ENCODE results near the gene ENOX1.

The ENOX1 gene

DNA sequence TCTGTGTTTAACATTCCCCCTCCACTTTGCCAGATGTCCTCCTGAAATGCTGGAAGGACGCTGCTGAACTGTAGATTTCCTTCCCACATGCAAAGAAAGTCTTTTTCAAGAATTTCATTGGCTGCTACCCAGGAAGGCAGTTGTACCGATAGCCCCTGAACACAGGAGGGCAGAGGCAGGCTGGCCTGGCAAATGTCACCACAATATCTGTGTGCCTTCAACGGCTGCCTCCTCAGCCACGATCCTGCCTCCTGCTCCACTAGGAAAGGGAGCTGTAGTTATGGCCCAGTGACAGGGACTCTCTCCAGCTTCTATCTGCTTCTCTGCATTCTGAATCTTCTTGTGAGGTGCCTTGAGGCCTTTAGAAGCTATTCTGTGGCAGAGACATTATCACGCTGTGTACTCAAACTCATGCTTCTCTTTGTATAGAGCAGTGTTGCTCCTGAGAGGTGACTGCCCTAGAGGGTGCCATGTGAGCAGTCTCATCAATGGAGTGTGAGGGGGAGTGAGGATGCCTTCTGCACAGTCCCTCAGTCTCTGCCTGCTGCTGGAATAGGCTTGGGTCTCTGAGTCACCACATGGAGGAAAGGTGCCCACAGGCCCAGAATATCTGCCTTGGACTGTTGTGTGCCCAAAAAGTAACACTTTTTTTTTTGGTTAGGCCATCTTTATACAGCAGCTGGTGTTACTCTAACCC lies 483.6 kb downstream of the ENOX1 start:
- no peak overlapping the region for H3K4me3 ChIP-seq (ENCODE audit: low read length)
- TF ChIP-seq, protein P1, sequence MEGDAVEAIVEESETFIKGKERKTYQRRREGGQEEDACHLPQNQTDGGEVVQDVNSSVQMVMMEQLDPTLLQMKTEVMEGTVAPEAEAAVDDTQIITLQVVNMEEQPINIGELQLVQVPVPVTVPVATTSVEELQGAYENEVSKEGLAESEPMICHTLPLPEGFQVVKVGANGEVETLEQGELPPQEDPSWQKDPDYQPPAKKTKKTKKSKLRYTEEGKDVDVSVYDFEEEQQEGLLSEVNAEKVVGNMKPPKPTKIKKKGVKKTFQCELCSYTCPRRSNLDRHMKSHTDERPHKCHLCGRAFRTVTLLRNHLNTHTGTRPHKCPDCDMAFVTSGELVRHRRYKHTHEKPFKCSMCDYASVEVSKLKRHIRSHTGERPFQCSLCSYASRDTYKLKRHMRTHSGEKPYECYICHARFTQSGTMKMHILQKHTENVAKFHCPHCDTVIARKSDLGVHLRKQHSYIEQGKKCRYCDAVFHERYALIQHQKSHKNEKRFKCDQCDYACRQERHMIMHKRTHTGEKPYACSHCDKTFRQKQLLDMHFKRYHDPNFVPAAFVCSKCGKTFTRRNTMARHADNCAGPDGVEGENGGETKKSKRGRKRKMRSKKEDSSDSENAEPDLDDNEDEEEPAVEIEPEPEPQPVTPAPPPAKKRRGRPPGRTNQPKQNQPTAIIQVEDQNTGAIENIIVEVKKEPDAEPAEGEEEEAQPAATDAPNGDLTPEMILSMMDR (conservative IDR thresholded peaks at IDR 0.05; ENCODE audit: low read length) = peak; percentile 74
- DNase-seq (ENCODE audit: low read depth) = peak; percentile 84

DNA sequence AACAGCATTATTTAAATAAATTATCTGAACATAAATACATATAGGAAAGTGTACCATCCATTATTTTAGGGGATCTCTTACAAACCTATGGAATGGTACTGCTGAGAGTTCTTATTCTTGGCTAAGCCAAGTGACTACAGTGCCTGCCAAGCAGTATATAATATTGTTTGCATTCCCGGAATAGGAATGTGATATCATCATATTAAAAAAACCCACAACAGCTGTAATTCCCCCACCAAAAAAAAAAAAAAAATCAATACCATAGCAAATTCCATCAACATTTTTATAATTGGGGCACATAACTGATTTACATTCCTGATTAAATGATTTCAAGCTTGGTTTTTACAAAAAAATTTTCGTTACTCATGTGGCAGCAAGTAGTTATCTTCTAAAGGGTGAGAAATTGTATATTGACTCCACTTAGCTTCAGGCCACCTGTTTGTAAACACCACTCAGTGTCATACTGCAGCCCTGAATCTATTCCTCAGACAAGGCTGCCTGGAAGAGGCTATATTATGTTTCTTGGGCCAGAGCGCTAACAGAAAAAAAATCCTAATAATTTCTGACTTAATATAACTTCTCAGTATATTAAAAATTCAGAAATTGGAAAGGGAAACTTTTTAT lies 485.3 kb downstream of the ENOX1 start:
- no peak overlapping the region for H3K4me3 ChIP-seq (ENCODE audit: low read length)
- peak; percentile 87 for DNase-seq (ENCODE audit: low read depth)
- TF ChIP-seq, protein P1 (conservative IDR thresholded peaks at IDR 0.05; ENCODE audit: low read length) = no peak

DNA sequence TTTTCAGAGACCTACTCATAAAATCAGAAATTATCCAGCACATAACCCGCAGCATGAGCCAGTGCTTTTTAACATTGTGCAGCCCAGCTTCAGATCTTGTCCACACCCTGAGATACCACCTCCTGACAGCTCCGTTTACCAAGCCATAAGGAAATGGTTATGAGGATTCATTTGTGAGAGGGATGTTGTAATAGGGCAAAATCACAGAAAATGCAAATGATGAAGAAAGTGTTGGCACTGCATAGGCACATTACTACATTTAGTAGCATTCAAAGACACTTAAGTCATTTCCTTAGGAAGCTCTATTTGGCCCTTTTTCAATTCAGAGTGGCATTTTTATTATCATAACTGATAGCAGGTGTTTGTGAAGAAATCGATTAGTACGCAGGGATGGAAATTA lies 485.9 kb downstream of the ENOX1 start:
- DNase-seq (ENCODE audit: low read depth) = peak; percentile 98
- TF ChIP-seq, protein P1 (conservative IDR thresholded peaks at IDR 0.05; ENCODE audit: low read length) = no peak
- H3K4me3 ChIP-seq (ENCODE audit: low read length) = no peak overlapping the region

DNA sequence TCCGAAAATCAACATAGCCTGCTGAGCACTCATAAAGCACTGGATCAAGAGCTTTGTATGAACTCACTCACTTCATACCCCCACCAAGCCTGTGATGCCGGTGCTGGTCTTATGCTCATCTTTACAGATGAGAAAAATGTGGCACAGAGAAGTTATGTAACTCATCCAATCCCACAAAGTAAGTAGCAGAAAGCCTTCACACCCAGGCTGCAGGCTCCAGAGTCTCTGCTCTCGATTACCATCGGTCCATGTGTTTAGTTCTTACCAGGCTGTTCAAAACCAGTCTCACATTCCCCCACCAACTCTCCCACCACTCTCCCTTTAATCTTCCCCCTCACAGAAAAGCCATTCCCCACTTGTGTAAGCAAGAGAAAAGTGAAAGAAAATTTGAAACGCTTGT lies 487.4 kb downstream of the ENOX1 start:
- TF ChIP-seq, protein P1 (conservative IDR thresholded peaks at IDR 0.05; ENCODE audit: low read length) = no peak
- no peak for DNase-seq (ENCODE audit: low read depth)
- H3K4me3 ChIP-seq (ENCODE audit: low read length) = no peak overlapping the region

DNA sequence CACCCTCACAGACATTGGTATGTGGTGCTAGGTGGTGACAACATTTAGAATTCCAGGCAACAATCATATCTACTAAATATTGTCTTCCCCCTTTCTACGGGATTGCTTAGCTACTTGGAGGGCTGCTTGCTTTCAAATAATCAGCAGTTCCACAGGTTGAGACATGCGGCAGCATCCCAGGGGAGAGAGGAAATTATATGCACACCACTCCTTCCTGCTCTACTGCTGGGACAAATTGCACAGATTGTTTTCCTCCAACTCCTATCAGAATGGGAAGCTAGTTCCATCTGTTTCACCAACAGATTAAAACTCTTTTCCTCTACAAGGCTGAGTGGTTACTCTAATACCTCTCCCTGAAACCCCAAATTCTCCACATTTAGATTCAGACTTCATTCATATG lies 488.0 kb downstream of the ENOX1 start:
- H3K4me3 ChIP-seq (ENCODE audit: low read length) = no peak overlapping the region
- TF ChIP-seq, protein P1 (conservative IDR thresholded peaks at IDR 0.05; ENCODE audit: low read length) = no peak
- no peak for DNase-seq (ENCODE audit: low read depth)

DNA sequence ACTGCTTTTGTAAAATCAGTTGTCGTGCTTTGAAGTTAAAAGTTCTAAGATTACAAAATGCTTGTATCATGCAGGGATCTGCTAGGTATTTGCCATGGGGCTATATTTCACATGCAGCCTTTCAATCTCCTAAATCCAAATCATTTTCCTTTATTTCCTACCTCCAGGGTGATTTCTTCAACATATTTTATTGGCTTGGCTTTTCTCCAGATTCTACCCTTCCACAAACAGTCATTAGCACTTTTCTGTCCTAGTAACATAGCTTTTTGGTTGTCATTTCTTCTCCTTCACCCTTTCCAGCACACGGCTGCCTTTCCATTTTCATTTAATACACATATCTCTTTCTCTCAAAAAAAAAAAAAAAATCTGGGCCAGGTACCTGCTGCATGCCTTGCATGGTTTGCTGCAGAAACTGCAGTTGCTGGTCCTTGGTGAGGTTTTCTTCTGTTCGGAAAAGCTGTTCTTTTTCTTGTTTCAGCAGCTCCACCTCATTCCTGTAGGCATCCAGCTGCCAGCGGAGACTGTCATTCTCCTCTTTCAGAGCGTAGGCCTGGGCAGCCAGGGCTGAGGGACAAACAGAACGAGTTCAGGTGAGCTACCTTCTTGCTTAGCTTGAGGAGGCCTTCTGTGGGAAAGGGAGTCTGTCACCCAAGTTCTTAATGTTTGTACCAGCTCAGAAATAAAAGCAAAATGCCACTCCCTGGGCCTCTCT lies 488.6 kb downstream of the ENOX1 start:
- DNase-seq (ENCODE audit: low read depth) = no peak
- no peak overlapping the region for H3K4me3 ChIP-seq (ENCODE audit: low read length)
- TF ChIP-seq, protein P1 (conservative IDR thresholded peaks at IDR 0.05; ENCODE audit: low read length) = no peak
